ENCODE measurements around the gene A4GNT.

- TF ChIP-seq EZH2phosphoT487 (IDR thresholded peaks at IDR 0.05; ENCODE audit: insufficient read depth, low read depth) (no peak), EZH2 (IDR thresholded peaks at IDR 0.05; ENCODE audit: insufficient read depth, poor library complexity, severe bottlenecking) (no peak)
Measured at GRCh38 chr3:138180375-138181029, 48.3 kb upstream of the A4GNT start.

All from GM23248 (cell line).